GM10266 (cell line): ENCODE data around the gene PSMD4.

Experiments used
- DNase-seq: peaks from one replicate; pipeline ENCODE4 v3.0.0; 2012; ENCODE audit errors: extremely low spot score
- TF ChIP-seq, protein P1 (sequence below): IDR thresholded peaks from 2 replicates; pipeline ENCODE4 v1.5.1; 2012; ENCODE audit warnings: mild to moderate bottlenecking, low read depth; ENCODE audit not compliant: control insufficient read depth, insufficient read depth; ENCODE audit errors: missing control alignments

PSMD4 gene

GRCh38 chr1:151277249-151277648 lies 22.7 kb downstream of the PSMD4 start:
- no peak for DNase-seq
- TF ChIP-seq, protein P1, sequence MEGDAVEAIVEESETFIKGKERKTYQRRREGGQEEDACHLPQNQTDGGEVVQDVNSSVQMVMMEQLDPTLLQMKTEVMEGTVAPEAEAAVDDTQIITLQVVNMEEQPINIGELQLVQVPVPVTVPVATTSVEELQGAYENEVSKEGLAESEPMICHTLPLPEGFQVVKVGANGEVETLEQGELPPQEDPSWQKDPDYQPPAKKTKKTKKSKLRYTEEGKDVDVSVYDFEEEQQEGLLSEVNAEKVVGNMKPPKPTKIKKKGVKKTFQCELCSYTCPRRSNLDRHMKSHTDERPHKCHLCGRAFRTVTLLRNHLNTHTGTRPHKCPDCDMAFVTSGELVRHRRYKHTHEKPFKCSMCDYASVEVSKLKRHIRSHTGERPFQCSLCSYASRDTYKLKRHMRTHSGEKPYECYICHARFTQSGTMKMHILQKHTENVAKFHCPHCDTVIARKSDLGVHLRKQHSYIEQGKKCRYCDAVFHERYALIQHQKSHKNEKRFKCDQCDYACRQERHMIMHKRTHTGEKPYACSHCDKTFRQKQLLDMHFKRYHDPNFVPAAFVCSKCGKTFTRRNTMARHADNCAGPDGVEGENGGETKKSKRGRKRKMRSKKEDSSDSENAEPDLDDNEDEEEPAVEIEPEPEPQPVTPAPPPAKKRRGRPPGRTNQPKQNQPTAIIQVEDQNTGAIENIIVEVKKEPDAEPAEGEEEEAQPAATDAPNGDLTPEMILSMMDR = no peak

DNA sequence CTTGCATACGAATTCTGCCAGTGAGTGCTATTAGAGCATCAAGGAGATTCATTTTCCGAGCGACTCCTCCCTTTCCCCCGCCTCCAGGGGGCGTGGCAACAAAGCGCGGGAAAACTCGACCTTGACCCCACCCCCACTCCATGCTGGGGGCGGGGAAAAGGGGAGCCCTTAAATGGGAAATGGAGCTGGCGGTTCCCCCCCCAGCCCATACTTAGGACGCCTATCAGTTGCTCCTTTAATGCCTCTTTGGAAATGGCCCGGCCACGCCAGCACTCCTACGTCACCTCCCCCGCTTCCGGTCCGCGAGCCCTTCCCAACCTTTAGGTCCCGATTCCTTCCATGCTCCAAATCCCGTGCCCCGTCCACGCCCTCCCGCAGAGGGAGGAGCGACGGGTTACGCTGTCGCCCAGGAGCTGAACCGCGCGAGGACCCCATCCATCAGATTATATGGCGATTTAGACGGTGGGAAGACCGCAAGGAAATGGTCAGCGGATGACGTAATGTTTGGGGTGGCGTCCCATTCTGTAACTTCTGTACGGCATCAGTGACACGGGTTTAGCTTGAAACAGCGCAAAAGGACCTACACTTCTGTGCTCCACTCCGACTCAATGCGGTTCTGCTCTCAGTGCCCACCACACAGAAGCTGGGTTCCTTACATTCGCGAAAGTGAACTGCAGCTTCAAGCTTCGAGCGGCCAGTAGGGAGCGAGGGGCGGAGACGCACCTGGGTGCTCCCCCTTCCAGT lies 26.9 kb downstream of the PSMD4 start:
- TF ChIP-seq, protein P1 = peak; percentile 17
- peak; percentile 89 for DNase-seq

GRCh38 chr1:151281969-151282882 lies 27.7 kb downstream of the PSMD4 start, which contains the start of gene ZNF687:
ZNF687 (plus strand) TSS chr1:151282299; CDS start chr1:151286292, 3,993 bp downstream.
- TF ChIP-seq, protein P1 = no peak
- DNase-seq = peak; percentile 97

DNA sequence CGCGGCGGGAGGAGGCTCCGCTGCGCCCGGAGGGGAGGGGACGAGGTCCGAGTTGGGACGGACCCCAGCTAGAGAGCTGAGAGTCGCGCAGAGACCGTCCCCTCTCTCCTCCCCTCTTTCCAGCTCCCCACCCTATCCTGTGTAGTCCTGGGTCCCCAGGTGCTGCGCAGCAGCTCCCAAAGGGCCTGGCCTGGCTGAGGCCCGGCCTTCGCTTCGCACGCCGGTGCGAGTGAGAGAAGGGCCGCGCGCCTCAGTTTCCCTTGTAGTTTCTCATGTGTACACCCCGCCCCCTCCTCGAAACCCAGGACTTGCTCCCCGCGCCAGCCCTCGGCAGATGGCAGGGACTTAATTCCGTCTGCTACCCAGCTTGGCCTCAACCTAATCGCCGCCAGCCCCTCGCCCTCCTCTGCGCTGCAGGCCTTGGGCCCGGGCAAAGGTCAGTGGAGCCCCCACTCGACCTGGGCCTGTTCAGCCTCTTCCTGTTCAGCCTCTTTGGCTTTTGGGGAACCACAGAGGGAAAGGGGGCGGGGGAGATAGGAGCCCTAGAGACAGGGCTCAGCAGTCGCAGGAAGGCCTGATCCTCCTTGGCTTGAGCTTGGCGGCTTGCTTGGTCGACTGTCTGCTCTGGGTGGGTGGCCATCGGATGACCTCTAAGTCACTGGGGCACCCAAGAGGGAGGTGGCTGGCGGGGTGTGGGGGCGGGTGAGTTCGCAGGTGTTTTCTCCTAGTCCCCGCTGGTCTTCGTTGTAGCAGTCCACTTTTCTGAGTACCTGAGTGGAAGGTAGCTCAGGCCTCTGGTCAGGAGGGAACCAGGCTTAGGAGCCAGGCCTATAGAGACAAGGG lies 28.6 kb downstream of the PSMD4 start:
- TF ChIP-seq, protein P1 = peak; percentile 14
- DNase-seq = peak; percentile 53

DNA sequence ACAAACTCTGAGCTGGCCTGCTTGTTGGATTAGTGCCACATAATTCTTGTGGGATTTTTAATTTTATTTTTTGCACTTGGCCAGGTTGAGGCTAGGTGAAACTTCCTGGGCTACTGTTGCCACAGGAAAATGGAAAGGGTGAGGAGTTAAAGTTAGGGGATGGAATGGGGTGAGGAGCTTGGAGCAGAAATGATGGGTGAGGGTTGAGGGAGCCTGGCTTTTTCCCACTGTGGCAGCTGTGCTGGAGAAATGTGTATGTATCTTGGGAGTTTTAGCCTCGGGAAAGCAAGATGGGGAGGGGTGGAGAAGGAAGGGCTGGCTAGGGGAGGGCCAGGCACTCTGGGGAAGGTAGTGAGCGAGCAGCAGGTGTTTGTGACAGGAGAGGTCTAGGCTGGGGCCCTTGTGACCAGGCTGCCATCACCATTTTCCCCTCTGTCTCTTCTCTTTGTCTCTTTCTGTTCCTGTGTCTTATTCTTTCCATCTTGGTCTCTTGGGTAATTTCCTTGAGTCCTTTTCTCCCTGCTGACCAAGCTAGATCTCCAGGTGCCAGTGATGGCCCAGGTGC lies 29.6 kb downstream of the PSMD4 start:
- no peak for DNase-seq

More for the DNA sequence above, 29.6 kb downstream of the PSMD4 start:
- TF ChIP-seq, protein P1 = no peak
